Astrocyte of the cerebellum (primary cell): Measurements from ENCODE around the gene NUDT3.
"Not testable (repeated sequence)": the region's sequence is repeated elsewhere in the genome, so short reads cannot be mapped to it uniquely, and the experiment has no call there.

Experiments
- DNase-seq: peaks from one replicate; pipeline ENCODE4 v3.0.0-alpha.2; 2011; ENCODE audit warnings: low read depth
- H3K4me3 ChIP-seq: 2 replicates; pipeline ENCODE4 v1.5.1; 2011; ENCODE audit warnings: mild to moderate bottlenecking, low read depth, low read length, moderate library complexity
- CTCF ChIP-seq: IDR thresholded peaks from 2 replicates; pipeline ENCODE4 v1.5.1; 2012; ENCODE audit warnings: low read length, low read depth, moderate library complexity, mild to moderate bottlenecking; ENCODE audit errors: missing control alignments
- in situ Hi-C: cut with HindIII; loops from 2 replicates; pipeline ENCODE4 v1.10.0; 2017; ENCODE audit warnings: low sequenced_read_pairs

The NUDT3 gene

GRCh38 chr6:34378470-34378869, 14.0 kb downstream of the NUDT3 start:
- H3K4me3 ChIP-seq, result no peak overlapping the region
- DNase-seq, result no peak
- TF ChIP-seq CTCF, result no peak
- in situ Hi-C loops, result no loop called here

GRCh38 chr6:34377984-34378383, 14.5 kb downstream of the NUDT3 start:
- in situ Hi-C loops, result no loop called here
- H3K4me3 ChIP-seq, result no peak overlapping the region
- no peak for DNase-seq
- no peak for TF ChIP-seq CTCF

- H3K4me3 ChIP-seq, in situ Hi-C loops, DNase-seq: not testable (repeated sequence)
Observed at GRCh38 chr6:34377571-34377970, 14.9 kb downstream of the NUDT3 start.

- no peak for DNase-seq
- in situ Hi-C loops, result no loop called here
- no peak for TF ChIP-seq CTCF
- no peak overlapping the region for H3K4me3 ChIP-seq
Observed at GRCh38 chr6:34375833-34376232, 16.6 kb downstream of the NUDT3 start.

- no peak for TF ChIP-seq CTCF
- no peak for DNase-seq
- in situ Hi-C loops, result no loop called here
- no peak overlapping the region for H3K4me3 ChIP-seq
Observed at GRCh38 chr6:34374508-34374907, 18.0 kb downstream of the NUDT3 start.

- TF ChIP-seq CTCF, result no peak
- no peak for DNase-seq
- in situ Hi-C loops, result no loop called here
- H3K4me3 ChIP-seq, result no peak overlapping the region
Observed at GRCh38 chr6:34374069-34374468, 18.4 kb downstream of the NUDT3 start.

- no peak for TF ChIP-seq CTCF
- DNase-seq, result no peak
- in situ Hi-C loops, result no loop called here
- H3K4me3 ChIP-seq, result no peak overlapping the region
Observed at GRCh38 chr6:34373511-34373910, 19.0 kb downstream of the NUDT3 start.

- DNase-seq, in situ Hi-C loops: not testable (repeated sequence)
Observed at GRCh38 chr6:34371865-34372264, 20.6 kb downstream of the NUDT3 start.

More at GRCh38 chr6:34371865-34372264, 20.6 kb downstream of the NUDT3 start:
- not testable (repeated sequence) for H3K4me3 ChIP-seq
